ENCODE results near the gene FPR2.

GRCh38 chr19:51719251-51719988, 41.6 kb upstream of the FPR2 start:
- no peak for TF ChIP-seq EZH2phosphoT487 (IDR thresholded peaks at IDR 0.05; ENCODE audit: borderline replicate concordance, low read depth, low read length)
- no peak for TF ChIP-seq CTCF (conservative IDR thresholded peaks at IDR 0.05; ENCODE audit: low read length)
